Measurements from ENCODE around the gene SNX22. TPM values are rescaled to one million over a fixed set of nuclear protein-coding genes. Genes with fewer than 3 reads are reported as not detected.

The SNX22 gene
- total and polyA plus RNA-seq, 4 donors = 0.36 to 0.90 (median 0.38) TPM

DNA sequence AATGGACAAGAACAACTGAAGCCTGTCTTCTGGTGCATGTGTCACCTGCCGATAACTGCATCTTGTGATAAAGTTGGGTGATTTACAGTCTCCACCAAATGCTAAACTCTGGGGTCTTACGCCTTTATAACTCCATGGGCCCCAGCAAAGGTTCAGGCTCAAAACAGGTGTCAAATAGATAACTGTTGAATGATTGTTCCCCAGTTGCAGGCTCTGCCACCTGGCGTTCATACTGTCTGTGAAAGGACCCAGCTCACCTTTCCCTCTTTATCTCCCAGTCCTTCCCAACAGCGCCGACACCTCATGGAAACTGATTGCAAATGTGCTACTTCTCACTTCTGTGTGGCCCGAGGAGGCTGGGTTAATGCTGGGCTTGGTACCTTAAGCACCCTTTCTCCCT lies 8.3 kb upstream of the SNX22 start:
- Histone ChIP-seq H3K4me1 (ENCODE audit: control insufficient read depth in 1 of 2, insufficient read depth in 2 of 2, low read length in 2 of 2) (no peaks in the 10 kb centered on the region), H3K4me3 (ENCODE audit: low read length in 2 of 2) (no peak overlapping the region), H3K27me3 (ENCODE audit: control insufficient read depth in 1 of 2, insufficient read depth in 2 of 2, low read length in 1 of 2) (no peaks in the 10 kb centered on the region), H3K9me3 (ENCODE audit: control insufficient read depth, low read length) (no peaks in the 10 kb centered on the region), H3K36me3 (ENCODE audit: control insufficient read depth in 1 of 2, insufficient read depth in 2 of 2, low read length in 1 of 2) (no peaks in the 10 kb centered on the region), H3K27ac (ENCODE audit: low read depth in 1 of 2, low read length in 2 of 2) (no peak overlapping the region)
- intact Hi-C loops (cut with DNase I) = no loop called here
- DNase-seq (no peak), ATAC-seq (ENCODE audit: low FRiP score) (no peak)
- 87 to 89% methylated on average over 6 of the region's 6 CpGs for WGBS, 2 donors

DNA sequence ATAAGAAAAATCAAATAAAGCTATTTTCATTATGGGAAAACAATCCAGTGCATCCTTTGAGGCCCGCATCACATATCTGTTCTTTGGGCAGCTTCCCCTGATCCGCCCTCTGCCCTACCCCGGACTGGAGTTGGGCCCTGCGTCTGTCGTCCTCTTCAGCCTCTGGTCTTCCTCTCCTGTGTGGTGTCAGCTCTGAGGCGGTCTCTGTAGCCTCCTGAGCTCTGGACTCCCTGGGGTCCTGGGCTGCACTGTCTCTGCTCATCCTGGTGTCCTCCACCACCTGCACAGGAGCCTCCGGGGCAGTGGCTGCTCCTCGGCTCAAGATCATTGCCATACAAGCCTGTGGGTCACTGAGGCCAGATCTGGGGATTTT lies 7.4 kb upstream of the SNX22 start:
- intact Hi-C loops (cut with DNase I) = no loop called here
- no peaks in the 10 kb centered on the region for H3K9me3 ChIP-seq (ENCODE audit: control insufficient read depth, low read length)
- 81 to 87% methylated on average over 8 of the region's 8 CpGs for WGBS, 2 donors
- H3K36me3 ChIP-seq (ENCODE audit: control insufficient read depth in 1 of 2, insufficient read depth in 2 of 2, low read length in 1 of 2) = no peaks in the 10 kb centered on the region
- no peak overlapping the region for H3K27ac ChIP-seq (ENCODE audit: low read depth in 1 of 2, low read length in 2 of 2)
- ATAC-seq (ENCODE audit: low FRiP score) (no peak), DNase-seq (no peak)
- no peaks in the 10 kb centered on the region for H3K4me1 ChIP-seq (ENCODE audit: control insufficient read depth in 1 of 2, insufficient read depth in 2 of 2, low read length in 2 of 2)
- no peak overlapping the region for H3K4me3 ChIP-seq (ENCODE audit: low read length in 2 of 2)
- no peaks in the 10 kb centered on the region for H3K27me3 ChIP-seq (ENCODE audit: control insufficient read depth in 1 of 2, insufficient read depth in 2 of 2, low read length in 1 of 2)

DNA sequence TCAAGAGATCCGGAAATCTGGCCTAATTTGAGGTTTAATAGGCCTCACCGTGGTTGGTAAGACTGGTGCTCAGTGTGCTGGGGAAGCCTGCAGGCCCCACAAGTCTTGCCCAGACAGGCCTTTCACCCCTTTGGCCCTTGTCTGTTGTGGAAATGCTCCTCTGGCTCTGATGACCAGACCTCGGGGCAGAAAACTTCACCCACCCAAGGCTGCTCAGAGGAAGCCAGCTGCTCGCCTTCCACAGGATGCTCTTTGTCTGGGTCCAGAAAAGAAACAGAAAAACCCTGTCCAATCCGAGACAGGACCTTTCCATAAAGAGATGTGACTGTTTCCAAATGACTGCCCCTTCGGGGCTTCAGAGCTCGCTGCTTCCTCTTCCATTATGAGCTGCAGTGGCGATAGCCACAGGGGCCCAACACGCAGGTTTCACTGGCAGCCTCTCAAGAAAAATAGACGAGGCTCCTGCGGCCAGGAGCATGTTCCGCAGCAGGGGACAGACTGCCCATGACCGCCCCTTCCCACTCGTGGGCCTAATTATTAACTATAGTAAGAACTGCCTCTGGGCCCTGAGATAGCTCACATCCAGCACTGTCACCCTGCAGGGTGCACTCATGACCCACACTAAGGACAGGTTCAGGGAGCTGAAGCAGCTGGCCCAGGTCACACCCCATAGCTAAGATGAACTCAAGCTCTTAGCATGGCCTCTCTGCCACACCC lies 6.8 kb upstream of the SNX22 start:
- Histone ChIP-seq H3K27ac (ENCODE audit: low read depth in 1 of 2, low read length in 2 of 2) (no peak overlapping the region), H3K4me1 (ENCODE audit: control insufficient read depth in 1 of 2, insufficient read depth in 2 of 2, low read length in 2 of 2) (no peaks in the 10 kb centered on the region), H3K9me3 (ENCODE audit: control insufficient read depth, low read length) (no peaks in the 10 kb centered on the region), H3K27me3 (ENCODE audit: control insufficient read depth in 1 of 2, insufficient read depth in 2 of 2, low read length in 1 of 2) (no peaks in the 10 kb centered on the region), H3K4me3 (ENCODE audit: low read length in 2 of 2) (no peak overlapping the region), H3K36me3 (ENCODE audit: control insufficient read depth in 1 of 2, insufficient read depth in 2 of 2, low read length in 1 of 2) (no peaks in the 10 kb centered on the region)
- 65 to 69% methylated on average over 14 of the region's 14 CpGs for WGBS, 2 donors
- no peak for DNase-seq
- no peak for ATAC-seq (ENCODE audit: low FRiP score)
- intact Hi-C loops (cut with DNase I) = no loop called here

GRCh38 chr15:64146041-64146440 lies 5.5 kb upstream of the SNX22 start:
- DNase-seq = no peak
- 64 to 65% methylated on average over 6 of the region's 6 CpGs for WGBS, 2 donors
- no peaks in the 10 kb centered on the region for H3K27me3 ChIP-seq (ENCODE audit: control insufficient read depth in 1 of 2, insufficient read depth in 2 of 2, low read length in 1 of 2)
- H3K4me1 ChIP-seq (ENCODE audit: control insufficient read depth in 1 of 2, insufficient read depth in 2 of 2, low read length in 2 of 2) = no peaks in the 10 kb centered on the region
- H3K9me3 ChIP-seq (ENCODE audit: control insufficient read depth, low read length) = no peaks in the 10 kb centered on the region
- no peak for ATAC-seq (ENCODE audit: low FRiP score)
- H3K27ac ChIP-seq (ENCODE audit: low read depth in 1 of 2, low read length in 2 of 2) = no peak overlapping the region
- no peak overlapping the region for H3K4me3 ChIP-seq (ENCODE audit: low read length in 2 of 2)
- no peaks in the 10 kb centered on the region for H3K36me3 ChIP-seq (ENCODE audit: control insufficient read depth in 1 of 2, insufficient read depth in 2 of 2, low read length in 1 of 2)
- intact Hi-C loops (cut with DNase I) = no loop called here

- intact Hi-C loops (cut with DNase I) = no loop called here
- DNase-seq (no peak), ATAC-seq (ENCODE audit: low FRiP score) (no peak)
- no peak overlapping the region for H3K27ac ChIP-seq (ENCODE audit: low read depth in 1 of 2, low read length in 2 of 2)
- H3K9me3 ChIP-seq (ENCODE audit: control insufficient read depth, low read length) = no peaks in the 10 kb centered on the region
- no peak overlapping the region for H3K4me3 ChIP-seq (ENCODE audit: low read length in 2 of 2)
- 88 to 91% methylated on average over 3 of the region's 3 CpGs for WGBS, 2 donors
- no peaks in the 10 kb centered on the region for H3K27me3 ChIP-seq (ENCODE audit: control insufficient read depth in 1 of 2, insufficient read depth in 2 of 2, low read length in 1 of 2)
- no peaks in the 10 kb centered on the region for H3K4me1 ChIP-seq (ENCODE audit: control insufficient read depth in 1 of 2, insufficient read depth in 2 of 2, low read length in 2 of 2)
- H3K36me3 ChIP-seq (ENCODE audit: control insufficient read depth in 1 of 2, insufficient read depth in 2 of 2, low read length in 1 of 2) = no peaks in the 10 kb centered on the region
Observed at GRCh38 chr15:64146520-64146884, 5.0 kb upstream of the SNX22 start.

DNA sequence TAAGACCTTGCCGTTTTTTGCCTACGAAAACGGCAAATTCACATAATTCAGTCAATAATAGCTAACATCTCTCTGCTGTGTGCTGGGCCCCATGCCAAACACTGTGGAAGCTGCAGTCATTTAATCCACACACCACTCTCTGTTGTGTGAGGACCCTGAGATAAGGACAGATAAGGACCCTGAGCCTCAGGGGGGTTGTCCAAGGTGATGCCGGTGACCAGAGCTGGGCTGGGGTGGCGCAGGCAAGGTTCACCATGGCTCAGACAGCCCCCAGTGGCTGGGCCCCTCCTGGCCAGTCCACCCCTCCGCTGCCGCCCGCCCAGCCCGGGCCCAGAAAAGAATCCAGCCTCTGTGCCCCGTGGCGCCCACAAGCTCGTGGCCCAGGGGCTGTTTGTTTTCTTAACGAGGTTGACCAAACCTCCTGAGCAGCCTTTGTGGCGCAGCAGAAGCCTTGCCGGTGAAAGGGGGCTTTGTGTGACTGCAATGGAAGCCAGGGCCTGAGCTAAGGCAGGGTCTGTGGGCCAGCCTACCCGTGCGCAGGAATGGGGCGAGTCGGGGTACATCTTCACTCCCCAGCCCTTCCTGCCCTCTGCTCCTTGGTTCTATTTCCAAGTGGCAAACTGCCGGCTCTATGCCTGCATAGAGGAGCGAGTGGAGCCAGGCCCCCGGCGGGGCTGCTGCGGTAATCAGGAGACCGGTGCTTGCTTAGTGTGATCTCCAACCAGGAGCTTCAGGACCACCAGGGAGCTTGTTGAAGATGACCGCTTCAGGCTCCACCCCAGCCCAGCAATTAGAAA lies 4.4 kb upstream of the SNX22 start:
- ATAC-seq (ENCODE audit: low FRiP score) (no peak), DNase-seq (no peak)
- Histone ChIP-seq H3K27me3 (ENCODE audit: control insufficient read depth in 1 of 2, insufficient read depth in 2 of 2, low read length in 1 of 2) (no peaks in the 10 kb centered on the region), H3K9me3 (ENCODE audit: control insufficient read depth, low read length) (no peaks in the 10 kb centered on the region), H3K4me1 (ENCODE audit: control insufficient read depth in 1 of 2, insufficient read depth in 2 of 2, low read length in 2 of 2) (no peaks in the 10 kb centered on the region), H3K36me3 (ENCODE audit: control insufficient read depth in 1 of 2, insufficient read depth in 2 of 2, low read length in 1 of 2) (no peaks in the 10 kb centered on the region), H3K4me3 (ENCODE audit: low read length in 2 of 2) (no peak overlapping the region), H3K27ac (ENCODE audit: low read depth in 1 of 2, low read length in 2 of 2) (no peak overlapping the region)
- WGBS, 2 donors = 73% methylated on average over 26 of the region's 26 CpGs
- intact Hi-C loops (cut with DNase I) = no loop called here

DNA sequence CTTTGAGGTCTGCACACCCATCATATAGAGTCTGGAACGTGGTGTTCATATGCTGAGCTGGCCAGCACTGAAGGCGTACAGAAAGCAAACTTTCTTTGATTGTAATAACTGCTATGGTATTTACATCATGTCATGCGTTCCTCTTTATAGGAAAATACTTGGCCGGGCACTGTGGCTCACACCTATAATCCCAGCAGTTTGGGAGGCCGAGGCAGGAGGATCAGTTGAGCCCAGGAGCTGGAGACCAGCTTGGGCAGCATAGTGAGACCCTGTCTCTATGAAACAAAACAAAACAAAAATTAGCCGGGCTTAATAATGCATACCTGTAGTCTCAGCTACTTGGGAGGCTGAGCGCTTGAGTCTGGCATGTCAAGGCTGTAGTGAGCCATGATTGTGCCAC lies 3.4 kb upstream of the SNX22 start:
- intact Hi-C loops (cut with DNase I) = no loop called here
- no peaks in the 10 kb centered on the region for H3K9me3 ChIP-seq (ENCODE audit: control insufficient read depth, low read length)
- H3K27ac ChIP-seq (ENCODE audit: low read depth in 1 of 2, low read length in 2 of 2) = no peak overlapping the region
- H3K4me3 ChIP-seq (ENCODE audit: low read length in 2 of 2) = no peak overlapping the region
- DNase-seq (no peak), ATAC-seq (ENCODE audit: low FRiP score) (no peak)
- no peaks in the 10 kb centered on the region for H3K36me3 ChIP-seq (ENCODE audit: control insufficient read depth in 1 of 2, insufficient read depth in 2 of 2, low read length in 1 of 2)
- H3K4me1 ChIP-seq (ENCODE audit: control insufficient read depth in 1 of 2, insufficient read depth in 2 of 2, low read length in 2 of 2) = no peaks in the 10 kb centered on the region
- H3K27me3 ChIP-seq (ENCODE audit: control insufficient read depth in 1 of 2, insufficient read depth in 2 of 2, low read length in 1 of 2) = no peaks in the 10 kb centered on the region
- WGBS, 2 donors = 80 to 81% methylated on average over 7 of the region's 7 CpGs

GRCh38 chr15:64148581-64148980 lies 3.0 kb upstream of the SNX22 start:
- intact Hi-C loops (cut with DNase I) = no loop called here
- Histone ChIP-seq H3K36me3 (ENCODE audit: control insufficient read depth in 1 of 2, insufficient read depth in 2 of 2, low read length in 1 of 2) (no peaks in the 10 kb centered on the region), H3K4me1 (ENCODE audit: control insufficient read depth in 1 of 2, insufficient read depth in 2 of 2, low read length in 2 of 2) (no peaks in the 10 kb centered on the region)

DNA sequence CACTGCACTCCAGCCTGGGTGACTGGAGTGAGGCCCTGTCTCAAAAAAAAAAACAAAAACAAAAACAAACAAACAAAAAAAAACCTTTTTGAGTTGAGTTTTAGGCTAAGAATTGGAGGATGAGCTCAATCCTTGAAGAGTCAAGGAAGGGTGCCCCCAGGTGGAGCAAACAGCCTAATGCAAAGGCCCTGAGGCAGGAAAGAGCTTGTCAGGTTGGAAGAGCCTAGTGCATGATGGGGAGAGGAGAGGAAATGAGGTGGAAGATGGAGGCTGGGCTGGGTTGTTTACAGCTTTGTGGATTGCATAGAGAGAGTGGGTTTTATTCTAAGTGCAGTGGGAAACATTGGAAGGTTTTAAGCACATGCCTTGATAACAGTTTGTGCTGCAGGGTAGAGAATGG lies 2.1 kb upstream of the SNX22 start:
- DNase-seq (no peak), ATAC-seq (ENCODE audit: low FRiP score) (no peak)
- no peak overlapping the region for H3K27ac ChIP-seq (ENCODE audit: low read depth in 1 of 2, low read length in 2 of 2)
- H3K4me1 ChIP-seq (ENCODE audit: control insufficient read depth in 1 of 2, insufficient read depth in 2 of 2, low read length in 2 of 2) = no peaks in the 10 kb centered on the region
- intact Hi-C loops (cut with DNase I) = no loop called here
- H3K27me3 ChIP-seq (ENCODE audit: control insufficient read depth in 1 of 2, insufficient read depth in 2 of 2, low read length in 1 of 2) = no peaks in the 10 kb centered on the region
- H3K4me3 ChIP-seq (ENCODE audit: low read length in 2 of 2) = no peak overlapping the region
- no peaks in the 10 kb centered on the region for H3K36me3 ChIP-seq (ENCODE audit: control insufficient read depth in 1 of 2, insufficient read depth in 2 of 2, low read length in 1 of 2)
- H3K9me3 ChIP-seq (ENCODE audit: control insufficient read depth, low read length) = no peaks in the 10 kb centered on the region

More at GRCh38 chr15:64148581-64148980, 3.0 kb upstream of the SNX22 start:
- Histone ChIP-seq H3K4me3 (ENCODE audit: low read length in 2 of 2) (no peak overlapping the region), H3K9me3 (ENCODE audit: control insufficient read depth, low read length) (no peaks in the 10 kb centered on the region), H3K27ac (ENCODE audit: low read depth in 1 of 2, low read length in 2 of 2) (no peak overlapping the region), H3K27me3 (ENCODE audit: control insufficient read depth in 1 of 2, insufficient read depth in 2 of 2, low read length in 1 of 2) (no peaks in the 10 kb centered on the region)
- 78 to 79% methylated on average over 3 of the region's 3 CpGs for WGBS, 2 donors
- ATAC-seq (ENCODE audit: low FRiP score) (no peak), DNase-seq (no peak)

Data from aorta (tissue), 5 donors.